H1 (cell line): ENCODE measurements around the gene SH2D7. TPM values are rescaled to one million over a fixed set of nuclear protein-coding genes. Genes with fewer than 3 reads are reported as not detected.

Source experiments
- CTCF ChIA-PET: fragments of 300-600 bp; sonication (Branson Sonifier 250); formaldehyde crosslinking; loops from one replicate; lab custom pipeline; 2021; ENCODE audit not compliant: partially characterized antibody; lab: Charles Lee
- POLR2A ChIA-PET: fragments of 300-600 bp; sonication (Branson Sonifier 250); formaldehyde crosslinking; loops from one replicate; lab custom pipeline; 2021; ENCODE audit warnings: inconsistent platforms; ENCODE audit not compliant: partially characterized antibody; lab: Charles Lee
- DNase-seq, 2 experiments: peaks; one replicate each; pipeline versions ENCODE4 v3.0.0 to v3.0.0-alpha.2; 2010 to 2022; ENCODE audit warnings: low spot score in 2 of 2, low read depth in 1 of 2, mixed read lengths in 1 of 2
- FAIRE-seq: peaks from 2 replicates; lab custom pipeline; 2011; peaks lifted over from hg19 to GRCh38; lab: Jason Lieb, UNC
- H2AFZ ChIP-seq: 2 replicates; pipeline ENCODE4 v1.8.1; 2012; ENCODE audit warnings: low read length, inconsistent platforms
- H2AK5ac ChIP-seq: 2 replicates; pipeline ENCODE4 v1.6.1; 2013; ENCODE audit warnings: low read depth, low read length
- H2BK120ac ChIP-seq: replicated peaks from 2 replicates; pipeline ENCODE3; 2013; ENCODE audit warnings: low read depth, low read length, inconsistent platforms
- H2BK12ac ChIP-seq: 2 replicates; pipeline ENCODE4 v1.6.1; 2013; ENCODE audit warnings: low read depth, low read length
- H2BK15ac ChIP-seq: 2 replicates; pipeline ENCODE4 v1.6.1; 2013; ENCODE audit warnings: low read length
- H2BK20ac ChIP-seq: 2 replicates; pipeline ENCODE4 v1.6.1; 2013; ENCODE audit warnings: low read length
- H2BK5ac ChIP-seq: 2 replicates; pipeline ENCODE4 v1.6.1; 2013; ENCODE audit warnings: low read depth, low read length
- H3K14ac ChIP-seq: 2 replicates; pipeline ENCODE4 v1.6.1; 2013; ENCODE audit warnings: inconsistent platforms; ENCODE audit not compliant: insufficient read length
- H3K18ac ChIP-seq: 2 replicates; pipeline ENCODE4 v1.6.1; 2013; ENCODE audit warnings: low read length; ENCODE audit errors: extremely low read depth
- H3K23ac ChIP-seq: 2 replicates; pipeline ENCODE4 v1.6.1; 2013; ENCODE audit warnings: inconsistent platforms; ENCODE audit not compliant: insufficient read length
- H3K23me2 ChIP-seq: 2 replicates; pipeline ENCODE4 v1.6.1; 2013; ENCODE audit warnings: low read depth, low read length
- H3K27ac ChIP-seq: 2 replicates; pipeline ENCODE4 v1.6.1; 2011; ENCODE audit warnings: low read depth, low read length, inconsistent platforms
- H3K27me3 ChIP-seq, 4 experiments: replicated peaks in 1 of 4; 1 replicate in 1 of 4; 2 replicates in 3 of 4; pipeline versions ENCODE4 v1.6.1 to v1.8.1; 2011 to 2013; ENCODE audit warnings: low read length in 3 of 4, mild to moderate bottlenecking in 3 of 4, inconsistent platforms in 2 of 4, mixed read lengths in 2 of 4, moderate library complexity in 1 of 4; ENCODE audit not compliant: control insufficient read depth in 3 of 4, insufficient read depth in 3 of 4; ENCODE audit errors: extremely low read depth in 1 of 4
- H3K36me3 ChIP-seq, 4 experiments: 2 replicates each; pipeline versions ENCODE4 v1.6.1 to v1.8.1; 2011 to 2013; ENCODE audit warnings: mild to moderate bottlenecking in 4 of 4, low read length in 3 of 4, moderate library complexity in 2 of 4, control low read depth in 1 of 4, inconsistent platforms in 1 of 4; ENCODE audit not compliant: insufficient read depth in 4 of 4, control insufficient read depth in 2 of 4
- H3K4ac ChIP-seq: replicated peaks from 2 replicates; pipeline ENCODE3; 2013; ENCODE audit warnings: low read length, low read depth, mixed read lengths, inconsistent platforms; ENCODE audit not compliant: insufficient read length
- H3K4me1 ChIP-seq, 4 experiments: replicated peaks in 1 of 4; 1 replicate in 1 of 4; 2 replicates in 3 of 4; pipeline versions ENCODE4 v1.6.1 to v1.8.1; 2011 to 2013; ENCODE audit warnings: low read length in 3 of 4, inconsistent platforms in 2 of 4, mixed read lengths in 1 of 4; ENCODE audit not compliant: insufficient read depth in 4 of 4, control insufficient read depth in 3 of 4
- H3K4me2 ChIP-seq, 2 experiments: 2 replicates each; pipeline versions ENCODE4 v1.6.1 to v1.8.1; 2011 to 2013; ENCODE audit warnings: low read depth in 2 of 2, low read length in 2 of 2, control low read depth in 1 of 2, inconsistent platforms in 1 of 2, mild to moderate bottlenecking in 1 of 2; ENCODE audit not compliant: insufficient read depth in 1 of 2
- H3K4me3 ChIP-seq, 4 experiments: fragments of 200-600, 300-600 bp in 1 of 4; sonication (generic), shearing (Covaris generic), sonication (Bioruptor Twin) in 1 of 4; 2 replicates each; pipeline versions ENCODE4 v1.5.1 to v1.8.1; 2011 to 2016; ENCODE audit warnings: low read length in 4 of 4, low read depth in 3 of 4, control low read depth in 2 of 4, inconsistent platforms in 2 of 4, mild to moderate bottlenecking in 2 of 4, mixed read lengths in 1 of 4, moderate library complexity in 1 of 4; ENCODE audit not compliant: insufficient read depth in 2 of 4; ENCODE audit errors: extremely low read depth in 1 of 4
- H3K56ac ChIP-seq: replicated peaks from 2 replicates; pipeline ENCODE3; 2013; ENCODE audit warnings: low read depth, mild to moderate bottlenecking, mixed read lengths, low read length, inconsistent platforms; ENCODE audit not compliant: insufficient read length
- H3K79me1 ChIP-seq: 2 replicates; pipeline ENCODE4 v1.6.1; 2013; ENCODE audit warnings: low read depth, low read length, control low read depth
- H3K79me2 ChIP-seq, 2 experiments: 2 replicates each; pipeline versions ENCODE4 v1.6.1 to v1.8.1; 2012 to 2013; ENCODE audit warnings: low read length in 2 of 2, mild to moderate bottlenecking in 2 of 2, inconsistent platforms in 1 of 2; ENCODE audit not compliant: insufficient read depth in 2 of 2, control insufficient read depth in 1 of 2
- H3K9ac ChIP-seq, 4 experiments: replicated peaks in 1 of 4; 1 replicate in 1 of 4; 2 replicates in 3 of 4; pipeline versions ENCODE4 v1.6.1 to v1.8.1; 2011 to 2013; ENCODE audit warnings: low read depth in 3 of 4, low read length in 3 of 4, control low read depth in 2 of 4, mild to moderate bottlenecking in 2 of 4, moderate library complexity in 2 of 4, inconsistent platforms in 1 of 4; ENCODE audit errors: extremely low read depth in 1 of 4
- H3K9me3 ChIP-seq, 2 experiments: 2 replicates each; pipeline versions ENCODE4 v1.6.1 to v1.8.1; 2012 to 2013; ENCODE audit warnings: mild to moderate bottlenecking in 2 of 2, moderate library complexity in 2 of 2, control low read depth in 1 of 2, inconsistent platforms in 1 of 2, low read depth in 1 of 2, low read length in 1 of 2, mixed read lengths in 1 of 2; ENCODE audit not compliant: insufficient read depth in 2 of 2
- H4K20me1 ChIP-seq, 2 experiments: replicated peaks in 1 of 2; 2 replicates each; pipeline versions ENCODE3 to v1.8.1; 2011 to 2013; ENCODE audit warnings: inconsistent platforms in 2 of 2, low read length in 2 of 2, mild to moderate bottlenecking in 1 of 2; ENCODE audit not compliant: insufficient read depth in 2 of 2, control insufficient read depth in 1 of 2
- H4K5ac ChIP-seq: 2 replicates; pipeline ENCODE4 v1.6.1; 2013; ENCODE audit warnings: low read length, low read depth, mixed read lengths, inconsistent platforms; ENCODE audit not compliant: insufficient read length
- H4K8ac ChIP-seq: 2 replicates; pipeline ENCODE4 v1.8.0; 2013; ENCODE audit warnings: mild to moderate bottlenecking, moderate library complexity, low read length, inconsistent platforms; ENCODE audit not compliant: insufficient read depth; ENCODE audit errors: extremely low read depth
- H4K91ac ChIP-seq: replicated peaks from 2 replicates; pipeline ENCODE3; 2013; ENCODE audit warnings: low read length, mixed read lengths, inconsistent platforms; ENCODE audit not compliant: insufficient read length
- ASH2L ChIP-seq: fragments of 200-600, 300-600 bp; sonication (generic); IDR thresholded peaks from one replicate; pipeline ENCODE4 v1.7.1; 2017; ENCODE audit warnings: low read length
- BACH1 ChIP-seq: IDR thresholded peaks from 2 replicates; pipeline ENCODE4 v1.6.1; 2012; ENCODE audit warnings: low read length, improper control_type of control experiment
- GABPA ChIP-seq: IDR thresholded peaks from 2 replicates; pipeline ENCODE4 v1.6.1; 2011; ENCODE audit warnings: mild to moderate bottlenecking, low read length, moderate library complexity, borderline replicate concordance; ENCODE audit not compliant: insufficient read depth
- HDAC6 ChIP-seq: IDR thresholded peaks from one replicate; pipeline ENCODE4 v1.7.1; 2012; ENCODE audit warnings: low read depth, mild to moderate bottlenecking, inconsistent platforms, low read length, moderate library complexity
- KDM5A ChIP-seq: fragments of 200-600 bp; IDR thresholded peaks from 2 replicates; pipeline ENCODE4 v1.7.1; 2012; ENCODE audit warnings: mild to moderate bottlenecking, low read length, inconsistent platforms, mixed read lengths
- MAFK ChIP-seq: IDR thresholded peaks from 2 replicates; pipeline ENCODE4 v1.6.1; 2012; ENCODE audit warnings: low read depth, mild to moderate bottlenecking, improper control_type of control experiment, low read length
- NANOG ChIP-seq: IDR thresholded peaks from 2 replicates; pipeline ENCODE4 v1.6.1; 2011; ENCODE audit warnings: low read length, low read depth, mild to moderate bottlenecking, inconsistent platforms; ENCODE audit not compliant: insufficient read depth, poor library complexity, severe bottlenecking
- RAD21 ChIP-seq, 2 experiments: IDR thresholded peaks in 1 of 2; conservative IDR thresholded peaks in 1 of 2; 2 replicates each; pipeline ENCODE4 v1.6.1; 2011; ENCODE audit warnings: low read depth in 2 of 2, low read length in 2 of 2, improper control_type of control experiment in 1 of 2, inconsistent platforms in 1 of 2, mild to moderate bottlenecking in 1 of 2, moderate library complexity in 1 of 2
- RBBP5 ChIP-seq: IDR thresholded peaks from 2 replicates; pipeline ENCODE4 v1.7.1; 2012; ENCODE audit warnings: low read depth, mild to moderate bottlenecking, inconsistent platforms, low read length, moderate library complexity, borderline replicate concordance
- SRF ChIP-seq: IDR thresholded peaks from 2 replicates; pipeline ENCODE4 v1.6.1; 2011; ENCODE audit warnings: mild to moderate bottlenecking, low read depth, low read length, moderate library complexity
- SUZ12 ChIP-seq: fragments of 200-600 bp; sonication (generic); IDR thresholded peaks from 2 replicates; pipeline ENCODE4 v1.6.1; 2012; ENCODE audit warnings: mild to moderate bottlenecking, inconsistent platforms, low read length, moderate library complexity, mixed read lengths
- TAF1 ChIP-seq: IDR thresholded peaks from 2 replicates; pipeline ENCODE4 v1.6.1; 2011; ENCODE audit warnings: mild to moderate bottlenecking, low read depth, low read length
- TCF12 ChIP-seq: IDR thresholded peaks from 2 replicates; pipeline ENCODE4 v1.6.1; 2011; ENCODE audit warnings: low read depth, mild to moderate bottlenecking, low read length
- YY1 ChIP-seq: IDR thresholded peaks from 2 replicates; pipeline ENCODE4 v1.6.1; 2011; ENCODE audit warnings: low read depth, mild to moderate bottlenecking, low read length
- WGBS, 2 experiments: shearing (Covaris generic) in 1 of 2; methylation state at CpG; one replicate each; pipeline versions ENCODE4 v1.1.6 to v1.1.7; 2013 to 2015; ENCODE audit warnings: low lambda C conversion rate in 2 of 2, mixed read lengths in 2 of 2, inconsistent platforms in 1 of 2, low coverage in 1 of 2, missing lambda C conversion rate in 1 of 2; ENCODE audit not compliant: insufficient replicate concordance in 2 of 2, insufficient coverage in 1 of 2, insufficient read length in 1 of 2; ENCODE audit errors: extremely low coverage in 1 of 2, missing lambda C conversion rate in 1 of 2; 5-methylcytosine and 5-hydroxymethylcytosine counted together
- polyA plus RNA-seq, 7 experiments: library from polyadenylated mRNA; depleted of rRNA in 3 of 7; stranded (reverse) in 5 of 7; unstranded in 2 of 7; fragments of >200 nt in 5 of 7; fragments of 200-250 nt in 2 of 7; gene quantifications; 1 replicate in 5 of 7; 2 replicates in 1 of 7; 4 replicates in 1 of 7; pipeline versions ENCODE4 v1.2.1 to v1.2.3, GENCODE V29; 2011 to 2013; ENCODE audit warnings: missing spikeins in 2 of 7, mixed read lengths in 2 of 7
- total RNA-seq: library from RNA; stranded (reverse); fragmentation: NEBNext Ultra II Directional; extraction: Animal tissue kit (Norgen Biotek cat#: 25700); gene quantifications from 2 replicates; pipeline ENCODE4 v1.2.1, GENCODE V29; 2021

Gene SH2D7
- total and polyA plus RNA-seq, 2 of the 8 experiments (the other 6 are each of a cell fraction or from before 2014, with no cell fraction given) = not detected

GRCh38 chr15:78064544-78064943 lies 27.8 kb upstream of the SH2D7 start:
- WGBS, 2 experiments = 89% methylated on average over 2 of the region's 2 CpGs; no CpG with 5 or more reads in 1 of the 2 experiments
- Histone ChIP-seq H4K91ac (no peak overlapping the region), H3K18ac (no peak overlapping the region), H3K4me1 (peaks cover 8 to 27% (median 19%) of the 10 kb centered on the region in 4 experiments), H2BK5ac (no peak overlapping the region), H2AK5ac (no peak overlapping the region), H3K9me3 (no peaks in the 10 kb centered on the region), H4K8ac (no peak overlapping the region), H4K20me1 (peaks cover 0 to 11% of the 10 kb centered on the region in 2 experiments), H3K4ac (no peak overlapping the region), H2AFZ (no peak overlapping the region), H3K4me3 (no peak overlapping the region), H2BK12ac (no peak overlapping the region), H3K23ac (no peak overlapping the region), H3K56ac (no peak overlapping the region), H3K36me3 (no peaks in the 10 kb centered on the region), H3K79me1 (peaks cover 5% of the 10 kb centered on the region), H4K5ac (no peak overlapping the region), H3K23me2 (no peaks in the 10 kb centered on the region; the same call in 1 of the 2 replicates), H3K27me3 (no peaks in the 10 kb centered on the region; a peak in 1 of 7 replicates), H3K4me2 (no peak overlapping the region), H3K14ac (no peak overlapping the region), H2BK15ac (no peak overlapping the region), H2BK120ac (no peak overlapping the region), H3K79me2 (peaks cover 3 to 56% of the 10 kb centered on the region in 2 experiments; a peak in 3 of 4 replicates), H3K27ac (no peak overlapping the region), H2BK20ac (no peak overlapping the region), H3K9ac (no peak overlapping the region)
- no peak for DNase-seq
- no peak for FAIRE-seq
- ChIA-PET POLR2A (no interaction called here), CTCF (no interaction called here)
- TF ChIP-seq ASH2L = no peak
- no peak for TF ChIP-seq GABPA
- TF ChIP-seq SRF = no peak
- TF ChIP-seq TCF12 = no peak
- TF ChIP-seq TAF1 = no peak
- TF ChIP-seq BACH1 = no peak
- no peak for TF ChIP-seq YY1
- no peak for TF ChIP-seq KDM5A
- no peak for TF ChIP-seq HDAC6
- TF ChIP-seq MAFK = no peak
- TF ChIP-seq RAD21 (IDR thresholded peaks at IDR 0.05 in 1 of 2, conservative IDR thresholded peaks at IDR 0.05 in 1 of 2; ENCODE audit: low read depth in 2 of 2, low read length in 2 of 2) = no peak
- TF ChIP-seq NANOG = no peak
- no peak for TF ChIP-seq RBBP5
- no peak for TF ChIP-seq SUZ12
